Measurements from ENCODE around the gene PFN2.
"Not testable (repeated sequence)": the region's sequence is repeated elsewhere in the genome, so short reads cannot be mapped to it uniquely, and the experiment has no call there.

The PFN2 gene

GRCh38 chr3:149968216-149968615, 2.5 kb downstream of the PFN2 start:
- no peak for DNase-seq (ENCODE audit: low read depth, low spot score)

DNA sequence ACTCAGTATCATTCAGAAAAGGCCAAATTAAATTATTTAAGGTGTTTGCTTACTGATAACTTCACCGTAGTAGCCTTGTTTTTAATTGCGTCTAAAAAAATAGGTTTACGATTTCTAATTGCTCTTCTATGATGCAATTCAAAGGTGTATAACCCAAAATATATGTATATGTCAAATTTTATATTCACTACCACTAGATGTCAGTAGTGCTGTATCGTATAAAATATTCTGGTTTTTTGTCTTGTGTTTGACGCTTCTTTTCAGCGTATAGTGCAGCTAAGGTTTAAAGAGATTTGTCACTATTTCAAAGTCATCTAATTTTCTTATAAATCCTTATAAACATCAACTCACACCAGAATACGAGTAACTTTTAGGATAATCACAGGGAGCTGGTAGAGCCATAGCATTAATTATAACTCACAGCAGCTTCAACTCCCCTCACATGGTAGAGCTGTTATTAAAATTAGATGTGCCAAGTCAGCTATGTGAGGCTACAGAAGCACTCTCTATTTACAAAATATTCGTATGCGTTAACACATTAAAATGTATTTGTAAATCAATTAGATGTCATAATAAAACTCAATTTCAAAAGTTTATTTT, 3.5 kb downstream of the PFN2 start:
- no peak for DNase-seq (ENCODE audit: low read depth, low spot score)

DNA sequence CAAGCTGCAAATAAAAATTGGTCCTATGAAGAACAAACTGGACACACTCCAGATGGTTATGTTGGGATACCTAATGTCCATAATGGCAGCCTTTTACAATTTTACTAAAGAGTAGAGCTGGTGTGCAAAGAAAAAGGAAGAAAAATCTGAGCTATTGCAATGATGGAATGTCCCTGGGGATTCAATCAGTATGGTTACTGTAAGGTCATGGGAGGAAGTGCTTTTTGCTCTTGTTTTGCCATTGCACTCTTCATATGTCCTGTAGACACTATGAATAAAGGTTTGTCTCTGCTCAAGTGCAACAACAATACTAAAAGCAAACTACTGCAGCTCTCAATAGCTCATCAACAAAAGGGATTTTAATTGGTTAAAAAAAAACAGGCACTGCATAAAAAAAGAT, 5.4 kb downstream of the PFN2 start:
- no peak for DNase-seq (ENCODE audit: low read depth, low spot score)

- no peak for DNase-seq (ENCODE audit: low read depth, low spot score)
Observed at GRCh38 chr3:149964291-149964690, 6.4 kb downstream of the PFN2 start.

- no peak for DNase-seq (ENCODE audit: low read depth, low spot score)
Observed at GRCh38 chr3:149963485-149963884, 7.2 kb downstream of the PFN2 start.

GRCh38 chr3:149959443-149959842, 11.3 kb downstream of the PFN2 start:
- DNase-seq (ENCODE audit: low read depth, low spot score), result no peak

DNA sequence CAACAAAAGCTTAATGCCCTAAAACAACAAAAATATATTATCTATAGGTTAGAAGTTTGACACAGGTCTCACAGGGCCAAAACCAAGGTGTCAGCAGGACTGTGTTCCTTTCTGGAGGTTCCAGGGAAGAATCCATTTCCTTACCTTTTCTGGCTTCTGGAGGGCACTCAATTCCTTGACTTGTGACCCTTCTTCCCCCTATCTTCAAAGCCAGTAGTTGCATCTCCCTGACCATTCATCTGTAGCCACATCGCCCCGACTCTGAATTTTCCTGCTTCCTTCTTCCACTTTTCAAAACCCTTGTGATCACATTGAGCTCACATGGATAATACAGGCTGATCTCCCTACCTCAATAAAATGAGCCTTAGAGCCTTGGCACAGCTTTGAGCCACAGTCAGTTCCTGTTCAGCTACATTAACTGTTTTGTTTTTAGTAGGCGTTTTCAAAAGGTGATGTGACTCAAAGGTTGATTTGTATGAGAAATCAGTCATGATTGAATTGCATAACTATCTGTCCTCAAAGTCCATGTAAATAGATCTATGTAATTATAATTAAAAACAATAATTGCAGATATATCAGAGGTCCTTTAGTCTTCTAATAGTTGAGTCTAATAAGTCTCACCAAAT, 12.4 kb downstream of the PFN2 start:
- no peak for DNase-seq (ENCODE audit: low read depth, low spot score)

GRCh38 chr3:149957361-149958125, 13.2 kb downstream of the PFN2 start:
- no peak for DNase-seq (ENCODE audit: low read depth, low spot score)

DNA sequence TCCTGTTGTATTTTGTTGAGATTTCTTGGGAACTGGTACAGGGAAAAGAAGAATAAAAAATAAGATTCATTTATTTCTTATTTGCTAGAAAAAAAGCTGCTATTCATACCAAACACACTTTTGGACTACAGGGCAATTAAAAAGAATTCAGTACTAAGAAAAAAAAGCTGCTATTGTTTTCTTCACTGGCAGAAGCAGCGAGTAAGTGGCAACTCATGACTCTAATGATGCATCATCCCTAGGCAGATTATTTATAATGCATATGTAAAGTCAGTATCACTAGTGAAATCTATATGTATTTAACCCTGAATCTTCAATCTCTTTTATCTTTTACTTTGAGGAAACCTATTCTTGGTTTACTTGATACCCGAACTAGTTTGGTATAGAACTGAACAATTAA, 15.2 kb downstream of the PFN2 start:
- DNase-seq (ENCODE audit: low read depth, low spot score), result no peak

DNA sequence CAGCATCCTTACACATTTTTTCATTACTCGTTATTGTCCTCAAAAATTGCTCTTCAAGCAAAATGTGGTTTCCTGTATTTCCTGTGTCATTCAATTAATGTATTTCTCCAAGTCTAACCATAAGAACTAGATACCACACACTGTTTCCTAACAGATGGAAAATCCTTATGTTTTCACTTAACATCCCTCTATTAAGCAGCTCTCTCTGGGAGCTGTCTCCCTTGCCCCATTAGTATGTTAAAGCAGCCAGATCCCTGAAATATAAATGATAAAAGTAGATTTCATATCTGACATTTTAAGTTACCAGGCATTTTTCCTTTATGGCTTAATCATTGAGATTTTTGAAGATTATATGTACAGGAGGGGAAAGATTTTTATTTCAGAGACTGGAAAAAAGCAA, 15.9 kb downstream of the PFN2 start:
- no peak for DNase-seq (ENCODE audit: low read depth, low spot score)

- no peak for DNase-seq (ENCODE audit: low read depth, low spot score)
Observed at GRCh38 chr3:149949181-149949580, 21.5 kb downstream of the PFN2 start.

DNA sequence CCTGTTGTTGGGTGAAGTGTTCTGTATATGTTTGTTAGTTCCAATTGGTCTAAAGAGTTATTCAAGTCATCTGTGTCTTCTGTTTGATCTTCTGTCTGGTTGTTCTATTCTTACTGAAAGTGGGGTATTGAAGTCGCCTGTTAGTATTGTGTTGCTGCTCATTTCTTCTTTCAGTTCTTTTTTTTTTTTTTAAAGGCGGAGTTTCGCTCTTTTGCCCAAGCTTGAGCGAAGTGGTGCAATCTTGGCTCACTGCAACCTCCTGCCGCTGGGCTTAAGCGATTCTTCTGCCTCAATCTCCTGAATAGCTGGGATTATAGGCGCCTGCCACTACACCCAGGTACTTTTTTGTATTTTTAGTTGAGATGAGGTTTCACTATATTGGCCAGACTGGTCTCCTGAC, 23.5 kb downstream of the PFN2 start:
- no peak for DNase-seq (ENCODE audit: low read depth, low spot score)

- DNase-seq (ENCODE audit: low read depth, low spot score), result not testable (repeated sequence)
Observed at GRCh38 chr3:149943966-149944365, 26.7 kb downstream of the PFN2 start.

- DNase-seq (ENCODE audit: low read depth, low spot score), result no peak
Observed at GRCh38 chr3:149942409-149942808, 28.3 kb downstream of the PFN2 start.

- DNase-seq (ENCODE audit: low read depth, low spot score), result no peak
Observed at GRCh38 chr3:149941946-149942345, 28.7 kb downstream of the PFN2 start.

DNA sequence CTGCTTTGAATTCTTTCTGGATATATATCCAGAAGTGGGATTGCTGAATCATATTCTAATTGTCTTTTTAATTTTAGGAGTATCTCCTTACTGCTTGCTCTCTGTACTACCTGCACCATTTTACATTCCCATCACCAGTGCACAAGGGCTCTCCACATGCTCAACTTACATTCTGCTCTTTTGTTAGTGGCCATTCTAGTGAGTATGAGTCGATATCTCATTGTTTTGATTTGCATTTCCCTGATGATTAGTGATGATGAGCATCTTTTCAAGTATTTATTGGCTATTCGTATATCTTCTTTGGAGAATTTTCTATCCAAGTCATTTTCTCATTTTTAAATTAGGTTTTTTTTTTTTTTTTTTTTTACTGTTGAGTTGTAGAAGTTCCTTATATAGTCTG, 29.5 kb downstream of the PFN2 start:
- no peak for DNase-seq (ENCODE audit: low read depth, low spot score)

GRCh38 chr3:149938392-149939055, 32.2 kb downstream of the PFN2 start:
- not testable (repeated sequence) for DNase-seq (ENCODE audit: low read depth, low spot score)

DNA sequence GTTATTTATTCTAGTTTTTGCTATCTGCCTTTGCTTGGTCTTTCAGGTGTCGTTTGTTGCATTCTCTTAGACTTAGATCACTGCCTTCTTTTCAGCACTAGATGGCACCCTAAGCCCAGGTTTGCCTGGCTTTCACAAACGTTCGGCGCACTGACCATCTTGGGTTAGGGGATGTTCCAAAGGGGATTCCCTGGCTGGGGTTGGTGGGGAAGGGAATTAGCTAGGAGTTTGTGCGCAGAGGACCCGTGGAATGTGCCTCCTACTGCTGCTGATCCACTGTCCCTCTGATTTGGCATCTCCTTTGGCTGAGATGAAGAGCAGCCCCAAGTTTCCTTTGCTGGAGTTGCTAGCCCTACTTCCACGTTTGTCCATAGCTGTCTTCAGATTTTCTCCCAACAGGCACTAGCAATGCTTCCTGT, 33.9 kb downstream of the PFN2 start:
- DNase-seq (ENCODE audit: low read depth, low spot score), result peak; percentile 35

DNA sequence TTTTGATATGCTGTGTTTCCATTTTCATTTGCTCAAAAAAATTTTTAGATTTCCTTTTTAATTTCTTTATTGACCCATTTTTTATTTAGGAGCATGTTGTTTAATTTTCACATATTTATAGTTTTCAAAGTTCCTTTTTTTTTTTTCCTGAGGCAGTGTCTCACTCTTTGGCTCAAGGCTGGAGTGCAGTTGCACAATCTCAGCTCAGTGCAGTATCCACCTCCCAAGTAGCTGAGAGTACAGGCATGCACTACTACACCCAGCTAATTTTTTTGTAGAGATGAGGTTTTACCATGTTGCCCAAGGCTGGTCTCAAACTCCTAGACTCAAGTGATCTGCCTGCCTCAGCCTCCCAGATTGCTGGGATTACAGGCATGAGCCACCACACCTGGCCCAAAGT, 36.2 kb downstream of the PFN2 start:
- DNase-seq (ENCODE audit: low read depth, low spot score), result no peak

DNA sequence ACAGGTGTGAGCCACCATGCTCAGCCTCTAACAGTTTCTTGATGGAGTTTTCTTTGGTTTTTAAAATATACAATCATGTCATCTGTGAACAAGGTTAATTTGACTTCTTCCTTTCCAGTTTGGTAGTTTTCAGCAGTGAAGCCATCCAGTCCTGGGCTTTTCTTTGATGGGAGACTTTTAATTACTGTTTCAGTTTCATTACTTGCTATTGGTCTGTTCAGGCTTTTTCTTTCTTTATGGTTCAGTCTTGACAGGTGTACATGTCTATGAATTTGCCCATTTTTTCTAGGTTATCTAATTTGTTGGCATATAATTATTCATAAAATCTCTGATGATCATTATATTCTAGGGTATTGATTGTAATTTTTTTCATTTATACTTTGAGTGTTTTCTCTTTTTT, 36.8 kb downstream of the PFN2 start:
- DNase-seq (ENCODE audit: low read depth, low spot score), result no peak

DNA sequence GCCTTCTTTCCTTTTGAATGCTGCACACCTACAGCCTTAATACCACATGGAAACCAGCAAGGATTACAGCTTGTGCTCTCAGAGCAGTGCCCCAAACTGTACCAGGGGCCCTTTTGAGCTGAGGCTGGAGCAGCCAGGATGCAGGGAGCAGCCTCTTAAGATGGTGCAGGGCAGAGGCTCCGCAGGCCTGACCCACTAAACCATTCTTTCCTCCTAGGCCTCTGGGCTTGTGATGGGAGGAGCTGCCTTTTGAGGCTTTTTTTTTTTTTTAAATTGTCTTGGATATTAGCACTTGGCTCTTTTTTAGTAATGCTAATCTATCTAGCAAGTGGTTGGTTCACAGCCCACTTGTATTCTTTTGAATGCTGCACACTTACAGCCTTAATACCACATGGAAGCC, 37.7 kb downstream of the PFN2 start:
- DNase-seq (ENCODE audit: low read depth, low spot score), result no peak

DNA sequence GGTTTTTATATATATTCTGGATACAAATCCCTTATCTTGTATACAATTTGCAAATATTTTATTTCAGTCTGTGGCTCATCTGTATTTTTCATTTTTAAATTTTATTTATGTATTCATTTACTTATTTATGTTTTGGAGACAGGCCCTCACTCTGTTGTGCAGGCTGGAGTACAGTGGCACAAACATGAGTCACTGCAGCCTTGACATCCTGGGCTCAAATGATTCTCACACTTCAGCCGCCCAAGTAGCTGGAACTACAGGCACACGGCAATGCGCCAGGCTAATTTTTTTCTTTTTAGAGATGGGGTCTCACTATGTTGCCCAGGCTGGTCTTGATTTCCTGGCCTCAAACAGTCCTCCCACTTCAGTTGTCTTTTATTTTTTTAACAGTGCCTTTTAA, 50.6 kb downstream of the PFN2 start:
- no peak for DNase-seq (ENCODE audit: low read depth, low spot score)

DNA sequence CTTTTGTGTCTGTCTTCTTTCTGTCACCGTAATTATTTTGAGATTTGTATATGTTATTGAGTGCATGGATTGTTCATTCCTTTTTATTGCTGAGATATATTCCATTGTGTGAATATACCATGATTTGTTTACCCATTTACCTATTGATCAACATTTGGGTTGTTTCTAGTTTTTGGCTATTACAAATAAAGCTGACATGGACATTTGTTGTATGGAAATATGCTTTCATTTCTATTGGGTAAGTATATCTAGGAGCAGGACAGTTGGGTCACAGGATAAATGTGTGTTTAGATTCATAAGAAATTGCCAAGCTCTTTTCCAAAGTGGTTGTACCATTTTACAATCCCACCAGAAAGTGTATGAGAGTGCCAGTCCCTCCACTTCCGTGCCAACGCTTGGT, 51.2 kb downstream of the PFN2 start:
- DNase-seq (ENCODE audit: low read depth, low spot score), result no peak

Measured in smooth muscle cell of the brain vasculature (primary cell).